Measurements from ENCODE around the gene CD38.

GRCh38 chr4:15894921-15895916 lies 117.1 kb downstream of the CD38 start:
- no peak for TF ChIP-seq CTCF (conservative IDR thresholded peaks at IDR 0.05; ENCODE audit: low read depth, low read length)
- TF ChIP-seq EZH2 (IDR thresholded peaks at IDR 0.05; ENCODE audit: borderline replicate concordance, low read depth, low read length, poor library complexity, severe bottlenecking): no peak

All from A673 (cell line).